ENCODE results near the gene GGA2.
"Not testable (repeated sequence)": the region's sequence is repeated elsewhere in the genome, so short reads cannot be mapped to it uniquely, and the experiment has no call there.

The GGA2 gene

DNA sequence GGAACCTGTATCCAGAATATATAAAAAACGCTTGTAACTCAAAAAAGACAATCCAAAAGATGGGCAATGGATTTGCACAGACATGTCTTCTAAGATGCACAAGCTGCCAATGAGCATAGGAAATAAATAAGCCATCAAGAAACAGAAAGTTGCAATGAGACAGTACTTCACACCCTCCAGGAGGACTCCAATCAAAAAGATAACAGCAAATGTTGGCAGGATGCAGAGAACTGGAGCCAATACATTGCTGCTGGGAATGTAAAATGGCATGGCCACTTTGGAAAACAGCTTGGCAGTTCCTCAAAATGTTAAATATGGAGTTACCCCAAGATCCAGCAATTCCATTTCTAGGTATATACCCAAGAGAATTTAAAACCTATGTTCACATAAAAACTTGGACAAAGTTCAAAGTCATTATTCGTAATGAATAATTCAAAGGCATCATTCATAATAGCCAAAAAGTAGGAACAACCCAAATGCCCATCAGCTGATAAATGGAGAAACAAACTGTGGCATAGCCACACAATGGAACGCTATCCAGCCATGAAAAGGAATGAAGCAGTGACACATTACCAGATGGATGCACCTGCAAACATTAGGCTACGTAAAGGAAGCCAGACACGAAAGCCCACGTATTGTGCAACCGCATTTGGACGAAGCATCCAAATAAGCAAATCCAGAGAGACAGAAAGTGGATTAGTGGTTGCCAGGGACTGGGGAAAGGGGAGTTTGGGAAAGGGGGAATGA lies 25.6 kb downstream of the GGA2 start:
- no peaks in the 10 kb centered on the region for H3K27me3 ChIP-seq (ENCODE audit: control insufficient read depth in 1 of 2, insufficient read depth in 2 of 2, low read length in 2 of 2)
- no peaks in the 10 kb centered on the region for H3K9me3 ChIP-seq (ENCODE audit: low read length)
- no peak overlapping the region for H3K27ac ChIP-seq (ENCODE audit: low read depth, low read length)
- no peaks in the 10 kb centered on the region for H3K4me1 ChIP-seq (ENCODE audit: insufficient read depth, low read length)
- no peak overlapping the region for H3K9ac ChIP-seq (ENCODE audit: low read length)
- no peak overlapping the region for H3K4me3 ChIP-seq (ENCODE audit: low read depth in 1 of 2, low read length in 2 of 2)
- peaks cover 93% of the 10 kb centered on the region for H3K36me3 ChIP-seq (ENCODE audit: insufficient read depth, low read length)

DNA sequence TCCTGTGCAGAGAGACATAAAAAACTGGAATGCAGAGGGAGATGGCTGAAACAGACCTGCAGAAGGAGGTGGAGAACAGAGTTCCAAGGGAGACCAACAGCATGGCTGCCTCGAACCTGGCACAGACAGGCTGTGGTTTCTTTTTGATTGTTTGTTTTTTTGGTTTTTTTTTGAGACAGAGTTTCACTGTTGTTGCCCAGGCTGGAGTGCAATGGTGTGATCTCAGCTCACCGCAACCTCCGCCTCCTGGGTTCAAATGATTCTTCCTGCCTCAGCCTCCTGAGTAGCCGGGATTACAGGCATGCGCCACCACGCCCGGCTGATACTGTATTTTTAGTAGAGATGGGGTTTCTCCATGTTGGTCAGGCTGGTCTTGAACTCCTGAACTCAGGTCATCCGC lies 26.8 kb downstream of the GGA2 start:
- H3K36me3 ChIP-seq (ENCODE audit: insufficient read depth, low read length): peaks cover 94% of the 10 kb centered on the region
- H3K27ac ChIP-seq (ENCODE audit: low read depth, low read length); H3K9ac ChIP-seq (ENCODE audit: low read length); H3K4me3 ChIP-seq (ENCODE audit: low read depth in 1 of 2, low read length in 2 of 2); H3K27me3 ChIP-seq (ENCODE audit: control insufficient read depth in 1 of 2, insufficient read depth in 2 of 2, low read length in 2 of 2); H3K4me1 ChIP-seq (ENCODE audit: insufficient read depth, low read length); H3K9me3 ChIP-seq (ENCODE audit: low read length): not testable (repeated sequence)

DNA sequence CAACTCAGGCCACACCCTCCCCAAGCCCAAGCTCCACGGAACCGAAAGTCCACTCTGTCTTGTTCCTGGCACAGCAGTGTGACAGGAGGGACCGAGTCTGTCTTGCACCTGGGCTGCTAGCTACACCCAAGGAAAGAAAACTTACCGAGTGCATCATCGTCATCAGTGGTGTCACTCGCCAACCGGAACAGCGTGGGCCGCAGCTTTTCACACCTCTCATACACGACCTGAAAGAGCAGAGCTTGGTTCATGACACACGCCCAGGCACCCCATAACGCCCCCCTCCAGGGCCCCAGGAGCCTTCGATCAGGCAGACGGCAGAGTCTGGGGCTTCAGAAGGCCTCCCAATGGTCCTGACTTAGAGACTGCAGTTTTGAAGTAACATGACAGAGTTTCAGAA lies 27.5 kb downstream of the GGA2 start:
- no peak overlapping the region for H3K27ac ChIP-seq (ENCODE audit: low read depth, low read length)
- H3K9ac ChIP-seq (ENCODE audit: low read length): no peak overlapping the region
- no peak overlapping the region for H3K4me3 ChIP-seq (ENCODE audit: low read depth in 1 of 2, low read length in 2 of 2)
- H3K27me3 ChIP-seq (ENCODE audit: control insufficient read depth in 1 of 2, insufficient read depth in 2 of 2, low read length in 2 of 2): no peaks in the 10 kb centered on the region
- H3K36me3 ChIP-seq (ENCODE audit: insufficient read depth, low read length): peaks cover 92% of the 10 kb centered on the region
- no peaks in the 10 kb centered on the region for H3K9me3 ChIP-seq (ENCODE audit: low read length)
- H3K4me1 ChIP-seq (ENCODE audit: insufficient read depth, low read length): no peaks in the 10 kb centered on the region

DNA sequence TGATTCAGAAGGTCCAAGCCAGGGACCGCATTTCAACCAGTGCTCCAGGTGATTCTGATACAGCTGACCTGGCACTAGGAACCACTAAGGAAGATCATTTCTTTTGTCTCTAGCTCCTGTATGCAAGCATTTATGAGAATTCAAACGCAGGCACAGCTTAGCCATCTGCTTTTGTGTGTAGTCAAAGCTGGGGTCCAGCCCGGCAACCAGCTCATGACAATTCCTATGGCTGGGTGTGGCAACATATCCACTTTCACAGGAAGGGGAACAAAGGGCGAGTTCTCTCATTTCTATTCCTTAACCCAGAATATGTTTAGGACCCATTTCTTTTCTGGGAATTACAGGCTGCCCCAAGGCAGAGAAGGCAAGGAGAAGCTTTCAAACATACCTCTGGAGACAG lies 30.0 kb downstream of the GGA2 start:
- Histone ChIP-seq H3K9ac (ENCODE audit: low read length) (no peak overlapping the region), H3K27ac (ENCODE audit: low read depth, low read length) (no peak overlapping the region), H3K9me3 (ENCODE audit: low read length) (no peaks in the 10 kb centered on the region), H3K27me3 (ENCODE audit: control insufficient read depth in 1 of 2, insufficient read depth in 2 of 2, low read length in 2 of 2) (no peaks in the 10 kb centered on the region), H3K4me1 (ENCODE audit: insufficient read depth, low read length) (no peaks in the 10 kb centered on the region), H3K36me3 (ENCODE audit: insufficient read depth, low read length) (peaks cover 87% of the 10 kb centered on the region), H3K4me3 (ENCODE audit: low read depth in 1 of 2, low read length in 2 of 2) (no peak overlapping the region)

DNA sequence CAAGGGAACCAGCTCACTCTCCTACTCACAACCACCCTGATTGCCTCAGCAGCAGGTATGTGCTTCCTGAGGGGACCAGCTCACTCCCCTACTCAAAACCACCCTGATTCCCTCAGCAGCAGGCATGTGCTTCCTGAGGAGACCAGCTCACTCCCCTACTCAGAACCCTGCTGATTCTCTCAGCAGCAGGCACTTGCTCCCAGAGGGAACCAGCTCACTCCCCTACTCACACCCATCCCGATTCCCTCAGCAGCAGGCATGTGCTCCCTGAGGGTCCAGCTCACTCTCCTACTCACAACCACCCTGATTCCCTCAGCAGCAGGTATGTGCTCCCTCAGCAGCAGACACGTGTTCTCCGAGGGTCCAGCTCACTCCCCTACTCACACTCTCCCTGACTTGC lies 31.2 kb downstream of the GGA2 start:
- Histone ChIP-seq H3K27me3 (ENCODE audit: control insufficient read depth in 1 of 2, insufficient read depth in 2 of 2, low read length in 2 of 2) (no peaks in the 10 kb centered on the region), H3K4me1 (ENCODE audit: insufficient read depth, low read length) (no peaks in the 10 kb centered on the region), H3K36me3 (ENCODE audit: insufficient read depth, low read length) (peaks cover 85% of the 10 kb centered on the region), H3K27ac (ENCODE audit: low read depth, low read length) (no peak overlapping the region), H3K4me3 (ENCODE audit: low read depth in 1 of 2, low read length in 2 of 2) (no peak overlapping the region), H3K9me3 (ENCODE audit: low read length) (no peaks in the 10 kb centered on the region), H3K9ac (ENCODE audit: low read length) (no peak overlapping the region)

DNA sequence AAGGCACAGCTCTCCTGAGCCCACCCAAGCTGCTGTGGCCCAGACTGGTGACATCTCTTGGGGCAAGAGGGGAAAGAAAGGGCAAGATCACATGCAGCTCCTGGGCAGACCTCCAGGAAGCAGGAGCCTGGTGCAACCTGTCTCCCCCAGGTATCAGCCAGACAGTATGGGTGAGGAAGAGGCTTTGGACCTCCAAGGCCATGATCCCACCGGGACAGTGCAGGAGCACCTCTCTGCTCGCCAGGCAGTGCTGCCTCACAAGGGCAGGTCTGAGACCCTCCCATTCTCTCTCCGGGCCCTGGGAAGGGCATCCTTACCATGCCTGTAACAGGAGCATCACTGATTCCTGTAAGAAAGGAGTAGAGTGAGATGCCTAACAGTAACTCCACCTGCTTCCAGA lies 31.7 kb downstream of the GGA2 start:
- Histone ChIP-seq H3K4me3 (ENCODE audit: low read depth in 1 of 2, low read length in 2 of 2) (no peak overlapping the region), H3K9ac (ENCODE audit: low read length) (no peak overlapping the region), H3K9me3 (ENCODE audit: low read length) (no peaks in the 10 kb centered on the region), H3K36me3 (ENCODE audit: insufficient read depth, low read length) (peaks cover 89% of the 10 kb centered on the region), H3K27me3 (ENCODE audit: control insufficient read depth in 1 of 2, insufficient read depth in 2 of 2, low read length in 2 of 2) (no peaks in the 10 kb centered on the region), H3K4me1 (ENCODE audit: insufficient read depth, low read length) (no peaks in the 10 kb centered on the region), H3K27ac (ENCODE audit: low read depth, low read length) (no peak overlapping the region)

DNA sequence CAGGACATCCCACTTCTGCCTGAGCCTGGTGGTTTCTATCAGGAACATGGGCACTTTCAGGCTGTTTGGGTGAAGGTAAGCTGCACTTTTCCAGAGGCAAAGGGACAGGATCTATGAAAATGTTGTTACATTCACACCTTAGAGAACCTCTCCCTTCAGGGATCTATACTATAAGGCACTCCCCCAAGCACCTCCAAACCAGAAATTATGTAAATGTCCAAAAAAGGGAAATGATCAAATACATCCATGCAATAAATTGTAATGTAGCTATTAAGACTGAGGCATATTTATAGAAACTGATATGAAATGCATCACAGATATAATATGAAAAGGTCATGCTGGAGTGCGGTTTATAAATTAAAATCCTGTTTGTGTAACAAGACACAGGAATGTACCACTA lies 34.0 kb downstream of the GGA2 start:
- no peaks in the 10 kb centered on the region for H3K9me3 ChIP-seq (ENCODE audit: low read length)
- no peaks in the 10 kb centered on the region for H3K4me1 ChIP-seq (ENCODE audit: insufficient read depth, low read length)
- H3K36me3 ChIP-seq (ENCODE audit: insufficient read depth, low read length): peaks cover 67% of the 10 kb centered on the region
- H3K27me3 ChIP-seq (ENCODE audit: control insufficient read depth in 1 of 2, insufficient read depth in 2 of 2, low read length in 2 of 2): no peaks in the 10 kb centered on the region
- no peak overlapping the region for H3K4me3 ChIP-seq (ENCODE audit: low read depth in 1 of 2, low read length in 2 of 2)
- H3K27ac ChIP-seq (ENCODE audit: low read depth, low read length): no peak overlapping the region
- H3K9ac ChIP-seq (ENCODE audit: low read length): no peak overlapping the region

DNA sequence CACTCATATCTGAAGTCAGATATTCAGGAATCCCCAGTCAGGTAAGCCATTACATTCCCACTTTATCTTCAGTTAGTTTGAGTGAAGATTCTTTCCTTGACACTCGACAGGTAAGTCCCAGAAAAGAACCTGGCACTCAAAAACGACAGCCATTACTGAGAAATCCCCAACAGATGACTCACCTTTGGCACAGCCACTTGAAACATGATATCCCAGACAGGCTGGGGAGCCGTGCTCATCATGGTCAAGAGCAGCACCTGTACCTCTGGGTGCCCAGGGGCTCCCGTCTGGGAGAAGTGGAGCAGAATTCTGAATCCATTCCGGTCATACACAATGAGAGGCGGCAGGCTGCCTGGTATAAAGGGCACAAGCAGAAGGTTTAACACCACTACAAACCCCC lies 40.5 kb downstream of the GGA2 start:
- Histone ChIP-seq H3K27me3 (ENCODE audit: control insufficient read depth in 1 of 2, insufficient read depth in 2 of 2, low read length in 2 of 2) (no peaks in the 10 kb centered on the region), H3K4me3 (ENCODE audit: low read depth in 1 of 2, low read length in 2 of 2) (no peak overlapping the region), H3K4me1 (ENCODE audit: insufficient read depth, low read length) (no peaks in the 10 kb centered on the region), H3K9me3 (ENCODE audit: low read length) (no peaks in the 10 kb centered on the region), H3K36me3 (ENCODE audit: insufficient read depth, low read length) (peaks cover 56% of the 10 kb centered on the region), H3K9ac (ENCODE audit: low read length) (no peak overlapping the region), H3K27ac (ENCODE audit: low read depth, low read length) (no peak overlapping the region)

DNA sequence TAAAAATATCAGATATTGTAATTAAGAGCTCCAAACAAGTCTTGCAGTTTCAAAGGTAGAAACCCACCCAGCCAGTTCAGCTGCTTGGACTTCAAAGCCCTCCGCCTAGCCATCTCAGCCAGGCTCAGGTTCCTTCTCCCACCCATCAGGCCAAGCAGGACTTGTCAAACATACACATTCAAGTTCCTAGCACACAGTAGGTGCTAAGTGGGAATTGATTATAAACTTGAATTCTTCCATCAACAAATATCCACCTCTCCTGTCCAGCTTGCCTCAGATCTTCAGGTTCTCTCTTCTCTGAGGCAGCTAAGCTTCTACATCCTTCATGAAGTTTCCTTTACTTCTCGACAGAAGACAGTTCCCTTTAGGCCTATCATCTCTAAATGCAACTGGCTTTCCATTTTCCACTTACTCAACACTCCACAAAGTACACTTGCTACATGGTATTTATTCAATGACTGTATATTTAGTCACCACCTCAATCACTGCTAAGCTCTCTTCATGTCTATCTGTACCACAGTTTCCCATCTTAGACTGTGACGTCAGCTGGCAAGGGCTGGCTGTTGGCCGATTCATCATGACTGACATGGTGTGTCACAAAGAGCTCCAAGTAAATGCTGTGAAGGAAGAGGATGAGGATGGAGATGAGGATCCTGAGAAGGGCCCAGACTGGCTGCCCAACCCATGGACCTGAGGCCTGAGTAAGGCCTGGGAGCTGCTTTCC lies 44.0 kb downstream of the GGA2 start:
- H3K4me3 ChIP-seq (ENCODE audit: low read depth in 1 of 2, low read length in 2 of 2): no peak overlapping the region
- H3K9ac ChIP-seq (ENCODE audit: low read length): no peak overlapping the region
- no peak overlapping the region for H3K27ac ChIP-seq (ENCODE audit: low read depth, low read length)
- H3K4me1 ChIP-seq (ENCODE audit: insufficient read depth, low read length): peaks cover 8% of the 10 kb centered on the region
- no peaks in the 10 kb centered on the region for H3K9me3 ChIP-seq (ENCODE audit: low read length)
- peaks cover 44% of the 10 kb centered on the region for H3K36me3 ChIP-seq (ENCODE audit: insufficient read depth, low read length)
- H3K27me3 ChIP-seq (ENCODE audit: control insufficient read depth in 1 of 2, insufficient read depth in 2 of 2, low read length in 2 of 2): no peaks in the 10 kb centered on the region

DNA sequence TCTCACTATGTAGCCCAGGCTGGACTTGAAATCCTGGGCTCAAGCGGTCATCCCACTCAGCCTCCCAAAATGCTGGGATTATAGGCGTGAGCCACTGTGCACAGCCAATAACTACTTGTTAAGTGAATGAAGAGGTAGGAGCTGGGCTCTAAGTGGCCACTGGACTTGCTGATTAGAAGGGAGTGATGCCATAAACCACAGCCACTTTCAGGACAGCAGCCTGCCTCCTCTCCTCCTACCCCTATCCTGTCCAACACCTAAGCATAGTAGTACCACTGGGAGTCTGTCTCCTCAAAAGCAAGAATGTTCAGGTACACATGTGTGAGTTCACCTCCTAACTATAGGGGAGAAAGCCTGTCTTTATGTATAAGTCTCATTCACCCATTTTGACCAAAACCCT lies 45.1 kb downstream of the GGA2 start:
- H3K9ac ChIP-seq (ENCODE audit: low read length): no peak overlapping the region
- H3K4me1 ChIP-seq (ENCODE audit: insufficient read depth, low read length): peaks cover 8% of the 10 kb centered on the region
- H3K36me3 ChIP-seq (ENCODE audit: insufficient read depth, low read length): peaks cover 37% of the 10 kb centered on the region
- H3K27ac ChIP-seq (ENCODE audit: low read depth, low read length): no peak overlapping the region
- no peak overlapping the region for H3K4me3 ChIP-seq (ENCODE audit: low read depth in 1 of 2, low read length in 2 of 2)
- H3K9me3 ChIP-seq (ENCODE audit: low read length): no peaks in the 10 kb centered on the region
- no peaks in the 10 kb centered on the region for H3K27me3 ChIP-seq (ENCODE audit: control insufficient read depth in 1 of 2, insufficient read depth in 2 of 2, low read length in 2 of 2)

DNA sequence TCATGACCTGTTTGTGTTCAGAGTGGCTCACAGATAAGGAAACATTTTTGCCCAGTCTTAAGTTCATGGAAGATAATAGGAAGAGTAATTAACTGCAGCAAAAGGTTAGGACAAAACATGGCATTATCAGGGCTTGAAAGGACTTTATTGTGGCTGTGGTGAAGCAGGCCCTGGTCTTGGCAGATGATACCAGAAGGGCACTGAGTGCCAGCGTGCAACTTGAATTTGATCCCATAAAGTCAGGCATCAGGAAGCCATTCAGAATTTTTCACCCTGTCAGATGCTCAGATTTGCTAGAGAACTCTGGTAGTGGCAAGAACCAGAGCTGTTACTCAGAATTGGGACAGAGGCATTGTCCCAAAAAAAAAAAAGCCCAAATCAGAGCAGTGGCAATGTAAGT lies 46.1 kb downstream of the GGA2 start:
- Histone ChIP-seq H3K27ac (ENCODE audit: low read depth, low read length) (no peak overlapping the region), H3K9ac (ENCODE audit: low read length) (no peak overlapping the region), H3K36me3 (ENCODE audit: insufficient read depth, low read length) (peaks cover 27% of the 10 kb centered on the region), H3K4me3 (ENCODE audit: low read depth in 1 of 2, low read length in 2 of 2) (no peak overlapping the region), H3K9me3 (ENCODE audit: low read length) (no peaks in the 10 kb centered on the region), H3K4me1 (ENCODE audit: insufficient read depth, low read length) (peaks cover 8% of the 10 kb centered on the region), H3K27me3 (ENCODE audit: control insufficient read depth in 1 of 2, insufficient read depth in 2 of 2, low read length in 2 of 2) (no peaks in the 10 kb centered on the region)

DNA sequence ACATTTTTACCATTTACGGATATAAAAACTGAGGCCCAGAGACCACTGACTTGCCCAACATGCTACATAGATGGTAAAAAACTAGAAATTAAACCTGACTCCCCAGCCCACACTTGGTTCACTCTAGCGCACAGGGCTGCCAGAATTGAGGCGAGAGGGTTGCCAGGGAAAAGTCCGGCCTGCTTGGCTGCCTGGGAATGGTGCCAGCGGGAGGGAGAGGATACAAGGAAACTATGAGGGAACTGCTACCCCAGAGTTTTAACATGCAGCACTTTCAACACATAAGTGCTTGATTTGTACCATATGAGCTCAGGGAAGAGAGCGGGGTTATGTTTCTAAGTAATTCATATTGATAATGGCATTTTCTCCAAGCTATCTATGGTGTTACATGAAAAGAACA lies 47.3 kb downstream of the GGA2 start:
- H3K9ac ChIP-seq (ENCODE audit: low read length); H3K4me1 ChIP-seq (ENCODE audit: insufficient read depth, low read length); H3K4me3 ChIP-seq (ENCODE audit: low read depth in 1 of 2, low read length in 2 of 2); H3K27ac ChIP-seq (ENCODE audit: low read depth, low read length); H3K27me3 ChIP-seq (ENCODE audit: control insufficient read depth in 1 of 2, insufficient read depth in 2 of 2, low read length in 2 of 2); H3K9me3 ChIP-seq (ENCODE audit: low read length): not testable (repeated sequence)
- peaks cover 19% of the 10 kb centered on the region for H3K36me3 ChIP-seq (ENCODE audit: insufficient read depth, low read length)

Measured in muscle layer of colon (tissue), 2 donors.